HL-60 (cell line): ENCODE results near the gene APBA2.

ENCODE experiments used
- GABPA ChIP-seq: IDR thresholded peaks from 2 replicates; pipeline ENCODE4 v1.6.1; 2012; ENCODE audit warnings: low read depth
- TF ChIP-seq, protein P1 (sequence below): IDR thresholded peaks from one replicate; pipeline ENCODE4 v1.5.1; 2011; ENCODE audit warnings: low read length, control low read depth, inconsistent platforms; ENCODE audit not compliant: insufficient read depth

DNA sequence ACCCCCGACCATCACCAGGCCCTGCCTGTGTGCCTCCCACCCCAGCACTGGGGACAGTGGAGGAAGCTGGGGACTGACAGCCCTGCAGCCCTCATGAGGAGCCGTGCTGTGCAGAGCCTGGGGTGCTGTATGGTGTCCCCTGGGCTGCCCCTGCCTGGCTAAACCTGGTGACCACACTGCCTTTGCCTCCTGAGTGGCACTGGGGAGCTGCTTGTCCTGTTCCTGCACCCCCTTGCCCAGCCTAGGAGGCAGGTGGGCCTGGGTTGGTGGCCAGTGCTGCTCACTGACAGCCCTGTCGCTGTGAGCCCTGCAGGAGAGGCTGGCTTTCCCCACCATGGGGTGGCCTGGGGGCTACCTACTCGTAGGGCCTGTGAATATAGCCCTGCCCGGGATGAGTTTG lies 224.4 kb downstream of the APBA2 start:
- TF ChIP-seq, protein P1, sequence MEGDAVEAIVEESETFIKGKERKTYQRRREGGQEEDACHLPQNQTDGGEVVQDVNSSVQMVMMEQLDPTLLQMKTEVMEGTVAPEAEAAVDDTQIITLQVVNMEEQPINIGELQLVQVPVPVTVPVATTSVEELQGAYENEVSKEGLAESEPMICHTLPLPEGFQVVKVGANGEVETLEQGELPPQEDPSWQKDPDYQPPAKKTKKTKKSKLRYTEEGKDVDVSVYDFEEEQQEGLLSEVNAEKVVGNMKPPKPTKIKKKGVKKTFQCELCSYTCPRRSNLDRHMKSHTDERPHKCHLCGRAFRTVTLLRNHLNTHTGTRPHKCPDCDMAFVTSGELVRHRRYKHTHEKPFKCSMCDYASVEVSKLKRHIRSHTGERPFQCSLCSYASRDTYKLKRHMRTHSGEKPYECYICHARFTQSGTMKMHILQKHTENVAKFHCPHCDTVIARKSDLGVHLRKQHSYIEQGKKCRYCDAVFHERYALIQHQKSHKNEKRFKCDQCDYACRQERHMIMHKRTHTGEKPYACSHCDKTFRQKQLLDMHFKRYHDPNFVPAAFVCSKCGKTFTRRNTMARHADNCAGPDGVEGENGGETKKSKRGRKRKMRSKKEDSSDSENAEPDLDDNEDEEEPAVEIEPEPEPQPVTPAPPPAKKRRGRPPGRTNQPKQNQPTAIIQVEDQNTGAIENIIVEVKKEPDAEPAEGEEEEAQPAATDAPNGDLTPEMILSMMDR, result no peak
- no peak for TF ChIP-seq GABPA
